ENCODE results near the gene KLLN.
"Not testable (repeated sequence)": the region's sequence is repeated elsewhere in the genome, so short reads cannot be mapped to it uniquely, and the experiment has no call there.

KLLN gene

GRCh38 chr10:87838650-87839049 lies 24.7 kb downstream of the KLLN start:
- DNase-seq, result no peak

- no peak for DNase-seq
Observed at GRCh38 chr10:87837445-87837844, 25.9 kb downstream of the KLLN start.

- no peak for DNase-seq
Observed at GRCh38 chr10:87836098-87836497, 27.2 kb downstream of the KLLN start.

- peak; percentile 1 for DNase-seq
Observed at GRCh38 chr10:87829986-87830729, 33.2 kb downstream of the KLLN start.

- DNase-seq, result not testable (repeated sequence)
Observed at GRCh38 chr10:87829051-87829450, 34.3 kb downstream of the KLLN start.

GRCh38 chr10:87827681-87828080 lies 35.7 kb downstream of the KLLN start:
- no peak for DNase-seq

GRCh38 chr10:87826653-87827052 lies 36.7 kb downstream of the KLLN start:
- no peak for DNase-seq

- no peak for DNase-seq
Observed at GRCh38 chr10:87819289-87819585, 44.1 kb downstream of the KLLN start.

- DNase-seq, result peak; percentile 28
Observed at GRCh38 chr10:87818505-87819288, 44.6 kb downstream of the KLLN start.

GRCh38 chr10:87817609-87818504 lies 45.5 kb downstream of the KLLN start, which contains the start of gene ATAD1:
ATAD1 (minus strand) TSS chr10:87818226; CDS start chr10:87814599, 3,627 bp downstream.
- peak; percentile 63 for DNase-seq

GRCh38 chr10:87816898-87817608 lies 46.3 kb downstream of the KLLN start:
- DNase-seq, result peak; percentile 2

- no peak for DNase-seq
Observed at GRCh38 chr10:87816163-87816897, 47.0 kb downstream of the KLLN start.
